Keratinocyte (primary cell): Measurements from ENCODE around the gene HOXC11. TPM values are rescaled to one million over a fixed set of nuclear protein-coding genes. Genes with fewer than 3 reads are reported as not detected.

Experiments
- DNase-seq: peaks from one replicate; pipeline ENCODE4 v3.0.0-alpha.2; 2011; ENCODE audit warnings: low read depth, missing footprints, low spot score
- FAIRE-seq: peaks from 2 replicates; lab custom pipeline; 2011; peaks lifted over from hg19 to GRCh38; lab: Jason Lieb, UNC
- H2AFZ ChIP-seq: 2 replicates; pipeline ENCODE4 v1.6.0; 2012; ENCODE audit warnings: low read length, control low read depth, inconsistent platforms; ENCODE audit not compliant: control insufficient read depth
- H3K27ac ChIP-seq: 2 replicates; pipeline ENCODE4 v1.5.1; 2011; ENCODE audit warnings: low read length; ENCODE audit not compliant: control insufficient read depth, insufficient read depth
- H3K27me3 ChIP-seq: 3 replicates; pipeline ENCODE4 v1.6.0; 2011; ENCODE audit warnings: low read length; ENCODE audit not compliant: control insufficient read depth, insufficient read depth; ENCODE audit errors: extremely low read depth
- H3K36me3 ChIP-seq, 2 experiments: 2 replicates in 1 of 2; 3 replicates in 1 of 2; pipeline ENCODE4 v1.5.1; 2011; ENCODE audit warnings: low read length in 2 of 2, mild to moderate bottlenecking in 1 of 2; ENCODE audit not compliant: control insufficient read depth in 2 of 2, insufficient read depth in 2 of 2; ENCODE audit errors: extremely low read depth in 1 of 2
- H3K4me1 ChIP-seq: 3 replicates; pipeline ENCODE4 v1.5.1; 2011; ENCODE audit warnings: low read length; ENCODE audit not compliant: control insufficient read depth, insufficient read depth; ENCODE audit errors: extremely low read depth
- H3K4me2 ChIP-seq: 3 replicates; pipeline ENCODE4 v1.6.0; 2011; ENCODE audit warnings: low read depth, low read length; ENCODE audit not compliant: control insufficient read depth, insufficient read depth; ENCODE audit errors: extremely low read depth
- H3K4me3 ChIP-seq, 3 experiments: fragments of 200-600 bp in 1 of 3; sonication (generic) in 1 of 3; 2 replicates in 2 of 3; 3 replicates in 1 of 3; pipeline ENCODE4 v1.5.1; 2011 to 2016; ENCODE audit warnings: low read length in 3 of 3, mild to moderate bottlenecking in 3 of 3, control low read depth in 2 of 3, inconsistent platforms in 1 of 3, low read depth in 1 of 3, mixed read lengths in 1 of 3, mixed run types in 1 of 3, moderate library complexity in 1 of 3; ENCODE audit not compliant: control insufficient read depth in 2 of 3, insufficient read depth in 2 of 3; ENCODE audit errors: extremely low read depth in 1 of 3
- H3K79me2 ChIP-seq: 2 replicates; pipeline ENCODE4 v1.6.0; 2012; ENCODE audit warnings: low read length; ENCODE audit not compliant: control insufficient read depth, insufficient read depth
- H3K9ac ChIP-seq: 3 replicates; pipeline ENCODE4 v1.6.0; 2011; ENCODE audit warnings: low read length; ENCODE audit not compliant: control insufficient read depth, insufficient read depth; ENCODE audit errors: extremely low read depth
- H3K9me1 ChIP-seq: 3 replicates; pipeline ENCODE4 v1.6.0; 2011; ENCODE audit warnings: low read length; ENCODE audit not compliant: control insufficient read depth, insufficient read depth; ENCODE audit errors: extremely low read depth
- H3K9me3 ChIP-seq: 2 replicates; pipeline ENCODE4 v1.5.1; 2012; ENCODE audit warnings: low read depth, low read length; ENCODE audit not compliant: control insufficient read depth
- H4K20me1 ChIP-seq: 3 replicates; pipeline ENCODE4 v1.6.0; 2011; ENCODE audit warnings: low read length; ENCODE audit not compliant: control insufficient read depth, insufficient read depth; ENCODE audit errors: extremely low read depth
- EZH2 ChIP-seq: IDR thresholded peaks from one replicate; pipeline ENCODE4 v1.6.1; 2012; ENCODE audit warnings: inconsistent platforms, mild to moderate bottlenecking, low read length, moderate library complexity
- dilution Hi-C: fragments of 300-500 bp; cut with MboI; formaldehyde crosslinking; loops from one replicate; pipeline ENCODE4 v1.7.0; 2020; ENCODE audit warnings: low sequenced_read_pairs; ENCODE audit not compliant: extremely low pct_ligation_motif_present
- polyA plus RNA-seq, 5 experiments: library from polyadenylated mRNA; depleted of rRNA in 3 of 5; stranded (reverse) in 3 of 5; stranded (forward) in 1 of 5; unstranded in 1 of 5; fragments of >200 nt; gene quantifications; 1 replicate in 1 of 5; 2 replicates in 3 of 5; 3 replicates in 1 of 5; pipeline versions ENCODE4 v1.2.1 to v1.2.3, GENCODE V29; 2011 to 2012; ENCODE audit warnings: missing spikeins in 2 of 5, low read depth in 1 of 5, low replicate concordance in 1 of 5
- TF ChIP-seq, protein P1 (sequence below), 3 experiments: IDR thresholded peaks in 1 of 3; conservative IDR thresholded peaks in 1 of 3; optimal IDR thresholded peaks in 1 of 3; 2 replicates in 2 of 3; 3 replicates in 1 of 3; pipeline versions ENCODE3 to v1.5.1; 2011; ENCODE audit warnings: low read length in 3 of 3, mild to moderate bottlenecking in 3 of 3, moderate library complexity in 2 of 3, control low read depth in 1 of 3, inconsistent platforms in 1 of 3; ENCODE audit not compliant: insufficient read depth in 2 of 3; ENCODE audit errors: extremely low read depth in 1 of 3

HOXC11 gene
- polyA plus RNA-seq, 1 donor (not counting 4 experiments of a cell fraction or from before 2014, with no cell fraction given): 1.6 TPM

- H2AFZ ChIP-seq: no peak overlapping the region
- H3K4me2 ChIP-seq: peak overlapping the region; percentile 94
- H3K36me3 ChIP-seq: peaks cover 0 to 6% of the 10 kb centered on the region in 2 experiments
- peak overlapping the region; percentile 96 for H3K27ac ChIP-seq
- dilution Hi-C loops: no loop called here
- TF ChIP-seq, protein P1, sequence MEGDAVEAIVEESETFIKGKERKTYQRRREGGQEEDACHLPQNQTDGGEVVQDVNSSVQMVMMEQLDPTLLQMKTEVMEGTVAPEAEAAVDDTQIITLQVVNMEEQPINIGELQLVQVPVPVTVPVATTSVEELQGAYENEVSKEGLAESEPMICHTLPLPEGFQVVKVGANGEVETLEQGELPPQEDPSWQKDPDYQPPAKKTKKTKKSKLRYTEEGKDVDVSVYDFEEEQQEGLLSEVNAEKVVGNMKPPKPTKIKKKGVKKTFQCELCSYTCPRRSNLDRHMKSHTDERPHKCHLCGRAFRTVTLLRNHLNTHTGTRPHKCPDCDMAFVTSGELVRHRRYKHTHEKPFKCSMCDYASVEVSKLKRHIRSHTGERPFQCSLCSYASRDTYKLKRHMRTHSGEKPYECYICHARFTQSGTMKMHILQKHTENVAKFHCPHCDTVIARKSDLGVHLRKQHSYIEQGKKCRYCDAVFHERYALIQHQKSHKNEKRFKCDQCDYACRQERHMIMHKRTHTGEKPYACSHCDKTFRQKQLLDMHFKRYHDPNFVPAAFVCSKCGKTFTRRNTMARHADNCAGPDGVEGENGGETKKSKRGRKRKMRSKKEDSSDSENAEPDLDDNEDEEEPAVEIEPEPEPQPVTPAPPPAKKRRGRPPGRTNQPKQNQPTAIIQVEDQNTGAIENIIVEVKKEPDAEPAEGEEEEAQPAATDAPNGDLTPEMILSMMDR (optimal IDR thresholded peaks at IDR 0.05 in 1 of 3, IDR thresholded peaks at IDR 0.05 in 1 of 3, conservative IDR thresholded peaks at IDR 0.05 in 1 of 3; ENCODE audit: extremely low read depth in 1 of 3, insufficient read depth in 2 of 3, low read length in 3 of 3): no peak
- TF ChIP-seq EZH2: no peak
- no peaks in the 10 kb centered on the region for H3K9me1 ChIP-seq
- H3K9ac ChIP-seq: peak overlapping the region; percentile 98
- H3K4me3 ChIP-seq: peak overlapping the region; percentile 51 to 96 (median 82)
- H3K79me2 ChIP-seq: peaks cover 75% of the 10 kb centered on the region
- FAIRE-seq (no peak), DNase-seq (no peak)
- H3K27me3 ChIP-seq: no peaks in the 10 kb centered on the region
- no peaks in the 10 kb centered on the region for H4K20me1 ChIP-seq
- no peaks in the 10 kb centered on the region for H3K9me3 ChIP-seq
- H3K4me1 ChIP-seq: peaks cover 32% of the 10 kb centered on the region
Measured at GRCh38 chr12:53998900-53999236, 25.9 kb downstream of the HOXC11 start.

DNA sequence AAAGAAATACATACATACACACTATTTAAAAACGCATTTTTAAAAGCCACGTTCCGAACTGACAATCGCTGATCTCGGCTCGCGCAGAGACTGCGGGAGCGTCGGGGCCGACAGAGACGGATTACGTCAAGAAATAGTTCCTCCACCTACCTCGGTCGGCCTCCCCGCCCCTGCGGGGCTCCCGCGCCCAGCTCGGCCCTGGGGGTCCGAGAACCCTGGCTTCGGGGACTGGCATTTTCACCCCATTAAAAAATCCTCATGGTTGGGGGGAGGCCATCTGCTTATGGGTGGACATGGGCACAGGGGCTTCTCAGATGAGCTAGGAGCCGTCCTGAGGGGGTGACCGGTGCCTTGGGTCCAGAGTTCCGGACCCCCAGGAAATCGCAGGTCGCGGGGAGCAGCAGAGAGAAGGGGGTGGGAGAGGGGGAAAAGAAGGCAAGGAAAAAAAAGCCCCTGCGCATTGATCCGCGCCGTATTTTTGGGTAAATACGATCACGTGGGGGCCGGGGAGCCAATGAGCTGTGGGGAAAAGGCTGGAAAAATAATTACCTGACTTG is 26.7 kb downstream of the HOXC11 start:
- H3K9me1 ChIP-seq: no peaks in the 10 kb centered on the region
- H3K27ac ChIP-seq: peak overlapping the region; percentile 96
- peak overlapping the region; percentile 64 for H2AFZ ChIP-seq
- TF ChIP-seq EZH2: no peak
- TF ChIP-seq, protein P1 (optimal IDR thresholded peaks at IDR 0.05 in 1 of 3, IDR thresholded peaks at IDR 0.05 in 1 of 3, conservative IDR thresholded peaks at IDR 0.05 in 1 of 3; ENCODE audit: extremely low read depth in 1 of 3, insufficient read depth in 2 of 3, low read length in 3 of 3): no peak
- H3K9ac ChIP-seq: peak overlapping the region; percentile 98
- H3K4me1 ChIP-seq: peaks cover 32% of the 10 kb centered on the region
- no peak for FAIRE-seq
- peaks cover 70% of the 10 kb centered on the region for H3K79me2 ChIP-seq
- H3K27me3 ChIP-seq: no peaks in the 10 kb centered on the region
- H3K9me3 ChIP-seq: no peaks in the 10 kb centered on the region
- dilution Hi-C loops: no loop called here
- DNase-seq: no peak
- peak overlapping the region; percentile 94 for H3K4me2 ChIP-seq
- no peaks in the 10 kb centered on the region for H4K20me1 ChIP-seq
- H3K36me3 ChIP-seq: peaks cover 0 to 6% of the 10 kb centered on the region in 2 experiments
- peak overlapping the region; percentile 80 to 96 (median 82) for H3K4me3 ChIP-seq
